K562 (cell line): ENCODE measurements around the gene WT1. TPM values are rescaled to one million over a fixed set of nuclear protein-coding genes. Genes with fewer than 3 reads are reported as not detected.

ENCODE experiments used
- ATAC-seq: fragments of 200-7000 bp; cut with Tn5 transposase; 3 replicates; pipeline ENCODE4 v1.9.1; 2020; ENCODE audit warnings: moderate library complexity
- BruUV-seq: library from RNA; stranded (reverse); fragments of 400-500 nt; replicated peaks from 2 replicates; lab custom pipeline; 2021; lab: Mats Ljungman, UMichigan
- CTCF ChIA-PET: fragments of 300-600 bp; formaldehyde crosslinking; extraction: SDS; loops from one replicate; lab custom pipeline; 2021; ENCODE audit warnings: low intra/inter-chr PET ratio; lab: Yijun Ruan, JAX
- POLR2A ChIA-PET: fragments of 300-600, 350-650 bp; sonication (Branson Sonifier 250); formaldehyde crosslinking; extraction: SDS; loops from one replicate; lab custom pipeline; 2021; ENCODE audit warnings: antibody characterized with exemption, inconsistent platforms; lab: Yijun Ruan, JAX
- DNase-seq, 4 experiments: peaks; one replicate each; pipeline versions ENCODE4 v3.0.0 to v3.0.0-alpha.2; 2011 to 2018; ENCODE audit warnings: low spot score in 3 of 4, mixed read lengths in 3 of 4; ENCODE audit errors: extremely low read depth in 1 of 4
- FAIRE-seq: peaks from 2 replicates; lab custom pipeline; 2011; peaks lifted over from hg19 to GRCh38; lab: Jason Lieb, UNC
- H2AFZ ChIP-seq: 2 replicates; pipeline ENCODE4 v1.6.0; 2011; ENCODE audit warnings: low read depth, low read length, control low read depth, inconsistent platforms
- H3K27ac ChIP-seq: fragments of 200-600 bp; 3 replicates; pipeline ENCODE4 v1.8.0; 2011; ENCODE audit warnings: low read depth, mild to moderate bottlenecking, control low read depth, inconsistent platforms, low read length, moderate library complexity, mixed read lengths; ENCODE audit errors: extremely low read depth
- H3K27me3 ChIP-seq, 2 experiments: fragments of 300-600 bp in 1 of 2; 2 replicates in 1 of 2; 3 replicates in 1 of 2; pipeline versions ENCODE4 v1.6.0 to v1.8.0; 2011; ENCODE audit warnings: inconsistent platforms in 2 of 2, low read length in 2 of 2, mild to moderate bottlenecking in 1 of 2, mixed read lengths in 1 of 2, moderate library complexity in 1 of 2; ENCODE audit not compliant: control insufficient read depth in 2 of 2, insufficient read depth in 2 of 2
- H3K36me3 ChIP-seq: fragments of 300-600 bp; 3 replicates; pipeline ENCODE4 v1.8.0; 2011; ENCODE audit warnings: mild to moderate bottlenecking, low read length, inconsistent platforms; ENCODE audit not compliant: control insufficient read depth, insufficient read depth
- H3K4me1 ChIP-seq, 2 experiments: fragments of 200-600 bp in 1 of 2; replicated peaks in 1 of 2; 2 replicates in 1 of 2; 3 replicates in 1 of 2; pipeline versions ENCODE4 v1.5.1 to v1.8.0; 2011; ENCODE audit warnings: inconsistent platforms in 2 of 2, low read length in 2 of 2, mild to moderate bottlenecking in 1 of 2, mixed read lengths in 1 of 2, moderate library complexity in 1 of 2; ENCODE audit not compliant: control insufficient read depth in 2 of 2, insufficient read depth in 2 of 2
- H3K4me2 ChIP-seq: 2 replicates; pipeline ENCODE4 v1.6.1; 2011; ENCODE audit warnings: low read length, control low read depth, inconsistent platforms, mixed read lengths; ENCODE audit not compliant: insufficient read depth
- H3K4me3 ChIP-seq: fragments of 200-600 bp; sonication (generic), shearing (Covaris generic); 2 replicates; pipeline ENCODE4 v1.5.1; 2016; ENCODE audit warnings: control low read depth, inconsistent platforms
- H3K79me2 ChIP-seq: fragments of 200-600 bp; 3 replicates; pipeline ENCODE4 v1.8.0; 2011; ENCODE audit warnings: low read length, inconsistent platforms; ENCODE audit not compliant: control insufficient read depth, insufficient read depth
- H3K9ac ChIP-seq, 2 experiments: 2 replicates each; pipeline versions ENCODE4 v1.6.0 to v1.6.1; 2011; ENCODE audit warnings: low read depth in 2 of 2, low read length in 2 of 2, control low read depth in 1 of 2, inconsistent platforms in 1 of 2, mild to moderate bottlenecking in 1 of 2, mixed read lengths in 1 of 2; ENCODE audit not compliant: insufficient read depth in 1 of 2
- H3K9me1 ChIP-seq: one replicate; pipeline ENCODE4 v1.6.0; 2011; ENCODE audit warnings: inconsistent platforms, mild to moderate bottlenecking, low read length, moderate library complexity; ENCODE audit not compliant: control insufficient read depth, insufficient read depth
- H3K9me3 ChIP-seq: replicated peaks from 2 replicates; pipeline ENCODE4 v1.5.1; 2011; ENCODE audit warnings: low read depth, low read length, inconsistent platforms; ENCODE audit not compliant: control insufficient read depth, insufficient read depth
- H4K20me1 ChIP-seq: replicated peaks from 2 replicates; pipeline ENCODE4 v1.6.1; 2011; ENCODE audit warnings: low read length, inconsistent platforms, mixed read lengths; ENCODE audit not compliant: control insufficient read depth, insufficient read depth
- ARHGAP35 ChIP-seq: fragments of 450-650 bp; IDR thresholded peaks from 2 replicates; pipeline ENCODE4 v1.6.1; 2018; ENCODE audit not compliant: partially characterized antibody
- CBFA2T3 ChIP-seq: fragments of 450-650 bp; IDR thresholded peaks from 2 replicates; pipeline ENCODE4 v1.6.1; 2017
- CBX1 ChIP-seq: sonication (generic); IDR thresholded peaks from 2 replicates; pipeline ENCODE4 v1.6.1; 2016; ENCODE audit warnings: antibody characterized with exemption, low read depth, mild to moderate bottlenecking
- CHD1 ChIP-seq: fragments of 200-600 bp; sonication (generic); IDR thresholded peaks from one replicate; pipeline ENCODE4 v1.6.1; 2012; ENCODE audit warnings: mild to moderate bottlenecking, moderate library complexity, low read length, inconsistent platforms
- HMGN3 ChIP-seq: IDR thresholded peaks from 2 replicates; pipeline ENCODE4 v1.6.1; 2011; ENCODE audit warnings: borderline replicate concordance, low read depth, mild to moderate bottlenecking, mixed read lengths, low read length; ENCODE audit not compliant: insufficient read length; ENCODE audit errors: extremely low read depth
- HNRNPLL ChIP-seq: fragments of 200-400 bp; formaldehyde crosslinking; IDR thresholded peaks from 2 replicates; pipeline ENCODE4 v1.6.1; 2017; ENCODE audit warnings: low read length, low read depth, mild to moderate bottlenecking; ENCODE audit not compliant: poor library complexity, severe bottlenecking
- RHOXF2B ChIP-seq: fragments of 250-450 bp; sonication (Bioruptor Pico); conservative IDR thresholded peaks from 2 replicates; pipeline ENCODE4 v1.5.1; 2021
- SMAD1 ChIP-seq: fragments of 150-350 bp; IDR thresholded peaks from 2 replicates; pipeline ENCODE4 v1.6.1; 2014; ENCODE audit warnings: low read length, low read depth; ENCODE audit not compliant: partially characterized antibody
- SNIP1 ChIP-seq: fragments of 450-650 bp; IDR thresholded peaks from 2 replicates; pipeline ENCODE4 v1.7.1; 2017; ENCODE audit warnings: low read depth, mild to moderate bottlenecking
- TCF7 ChIP-seq: sonication (generic); IDR thresholded peaks from 2 replicates; pipeline ENCODE4 v1.6.1; 2016; ENCODE audit warnings: antibody characterized with exemption, borderline replicate concordance
- ZNF586 ChIP-seq: fragments of 450-650 bp; formaldehyde crosslinking; conservative IDR thresholded peaks from 2 replicates; pipeline ENCODE4 v1.4.0; 2020; ENCODE audit warnings: mild to moderate bottlenecking, moderate library complexity
- WGBS: fragments of 100-300 bp; shearing (Covaris generic); methylation state at CpG from one replicate; pipeline ENCODE4 v1.1.6; 2016; ENCODE audit warnings: low coverage, mixed read lengths; ENCODE audit not compliant: insufficient coverage; ENCODE audit errors: missing lambda C conversion rate; 5-methylcytosine and 5-hydroxymethylcytosine counted together
- in situ Hi-C: fragments of 300-500 bp; cut with MboI; formaldehyde crosslinking; loops from 4 replicates; pipeline ENCODE4 v1.15.0; 2018; ENCODE audit warnings: inconsistent platforms, mixed read lengths
- intact Hi-C: fragments of 100-400 bp; cut with micrococcal nuclease; formaldehyde crosslinking; loops from 2 replicates; pipeline ENCODE4 v1.14.2; 2022
- polyA plus RNA-seq, 8 experiments: library from polyadenylated mRNA; depleted of rRNA in 4 of 8; stranded (reverse) in 5 of 8; unstranded in 3 of 8; fragments of >200 nt; fragmentation: Nextera tagmentation in 2 of 8; fragmentation: Illumina TruSeq in 1 of 8; extraction: Ambion mirVana in 2 of 8; extraction: Trizol in 1 of 8; gene quantifications; 2 replicates each; pipeline versions ENCODE4 v1.2.1 to v1.2.3, GENCODE V29; 2011 to 2014; ENCODE audit warnings: inconsistent platforms in 1 of 8, missing spikeins in 1 of 8
- total RNA-seq, 7 experiments: library from RNA; depleted of rRNA in 6 of 7; stranded (reverse); fragments of >200 nt in 6 of 7; fragmentation: Illumina TruSeq in 2 of 7; extraction: Trizol in 2 of 7; gene quantifications; 2 replicates each; pipeline versions ENCODE4 v1.2.1 to v1.2.3, GENCODE V29; 2011 to 2021; ENCODE audit warnings: low replicate concordance in 1 of 7
- TF ChIP-seq, protein P1 (sequence below): fragments of 250-450 bp; sonication (Bioruptor Pico); IDR thresholded peaks from 2 replicates; pipeline ENCODE4 v1.9.0; 2021; ENCODE audit warnings: mild to moderate bottlenecking, inconsistent platforms
- TF ChIP-seq, protein P2 (sequence below): fragments of 250-450 bp; sonication (Bioruptor Pico); IDR thresholded peaks from 2 replicates; pipeline ENCODE4 v1.5.1; 2021; ENCODE audit warnings: mild to moderate bottlenecking
- TF ChIP-seq, protein P3 (sequence below): fragments of 250-450 bp; sonication (Bioruptor Pico); IDR thresholded peaks from 2 replicates; pipeline ENCODE4 v1.5.0; 2021
- TF ChIP-seq, protein P4 (sequence below): fragments of 450-650 bp; conservative IDR thresholded peaks from 2 replicates; pipeline ENCODE4 v1.6.1; 2016; ENCODE audit warnings: missing genetic modification characterization, low read depth, mild to moderate bottlenecking, missing compliant biosample characterization, moderate library complexity

WT1 gene
- total and polyA plus RNA-seq, 9 of the 15 experiments (the other 6 are each of a cell fraction or from before 2014, with no cell fraction given) = 7.1 to 33.8 (median 19.4) TPM

DNA sequence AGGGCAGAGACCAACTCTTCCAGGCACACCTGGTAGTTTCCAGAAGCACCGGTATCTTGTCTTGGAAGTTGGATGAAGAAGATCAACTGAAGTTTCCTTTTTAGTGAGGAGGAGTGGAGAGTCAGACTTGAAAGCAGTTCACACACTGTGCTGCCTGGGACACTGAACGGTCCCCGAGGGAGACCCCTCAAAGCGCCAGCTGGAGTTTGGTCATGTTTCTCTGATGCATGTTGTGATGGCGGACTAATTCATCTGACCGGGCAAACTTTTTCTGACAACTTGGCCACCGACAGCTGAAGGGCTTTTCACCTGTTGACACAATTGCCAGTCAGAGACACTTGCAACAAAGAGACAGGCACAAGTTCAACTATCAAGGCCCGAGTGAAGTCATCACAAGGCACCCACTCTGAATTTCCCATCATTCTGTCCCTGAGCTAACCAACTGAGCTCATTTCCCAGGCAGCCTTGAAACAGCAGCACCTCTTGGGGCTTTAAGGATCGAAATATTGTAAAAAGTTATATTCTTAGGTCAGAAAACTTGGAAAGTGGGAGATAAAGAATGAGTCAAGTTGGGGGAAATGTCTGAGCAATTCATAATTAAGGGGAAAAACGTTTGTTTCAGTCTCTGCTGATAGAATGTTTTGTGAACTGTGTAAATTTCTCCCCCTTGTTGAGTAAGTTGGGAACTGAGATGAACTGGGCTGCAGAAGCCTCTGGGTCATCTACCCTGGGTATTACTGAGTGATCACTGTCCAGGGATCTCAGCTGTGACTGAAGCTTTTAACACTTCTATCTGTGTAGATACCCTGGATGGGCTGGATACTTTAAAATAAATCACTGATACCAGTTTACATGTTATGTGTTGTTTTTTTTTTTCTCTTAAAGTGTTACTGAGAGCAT, 46.2 kb downstream of the WT1 start:
- Histone ChIP-seq H3K9ac (no peak overlapping the region), H3K36me3 (peaks cover 87% of the 10 kb centered on the region), H3K27me3 (no peaks in the 10 kb centered on the region), H3K79me2 (no peaks in the 10 kb centered on the region), H3K27ac (no peak overlapping the region), H2AFZ (no peak overlapping the region), H3K4me3 (no peak overlapping the region), H3K9me3 (no peaks in the 10 kb centered on the region), H4K20me1 (no peaks in the 10 kb centered on the region), H3K9me1 (no peaks in the 10 kb centered on the region), H3K4me2 (no peak overlapping the region), H3K4me1 (peaks cover 0 to 24% of the 10 kb centered on the region in 2 experiments; a peak in 3 of 5 replicates)
- ChIA-PET CTCF (no interaction called here), POLR2A (interaction anchor here (0.6 to 1.4 kb wide), 3 partner anchors 13 to 17 kb away, joined by 3 read pairs; no protein-coding TSS in a partner anchor)
- no peak for FAIRE-seq
- intact Hi-C loops (no loop called here), in situ Hi-C loops (loop anchor here (10.0 kb wide), 1 partner anchor 196 kb away; the partner anchor contains the start of gene EIF3M)
- no TSS peak for BruUV-seq
- no peak for DNase-seq
- no peak for ATAC-seq
- 81% methylated on average over 10 of the region's 10 CpGs for WGBS
- TF ChIP-seq, protein P1, sequence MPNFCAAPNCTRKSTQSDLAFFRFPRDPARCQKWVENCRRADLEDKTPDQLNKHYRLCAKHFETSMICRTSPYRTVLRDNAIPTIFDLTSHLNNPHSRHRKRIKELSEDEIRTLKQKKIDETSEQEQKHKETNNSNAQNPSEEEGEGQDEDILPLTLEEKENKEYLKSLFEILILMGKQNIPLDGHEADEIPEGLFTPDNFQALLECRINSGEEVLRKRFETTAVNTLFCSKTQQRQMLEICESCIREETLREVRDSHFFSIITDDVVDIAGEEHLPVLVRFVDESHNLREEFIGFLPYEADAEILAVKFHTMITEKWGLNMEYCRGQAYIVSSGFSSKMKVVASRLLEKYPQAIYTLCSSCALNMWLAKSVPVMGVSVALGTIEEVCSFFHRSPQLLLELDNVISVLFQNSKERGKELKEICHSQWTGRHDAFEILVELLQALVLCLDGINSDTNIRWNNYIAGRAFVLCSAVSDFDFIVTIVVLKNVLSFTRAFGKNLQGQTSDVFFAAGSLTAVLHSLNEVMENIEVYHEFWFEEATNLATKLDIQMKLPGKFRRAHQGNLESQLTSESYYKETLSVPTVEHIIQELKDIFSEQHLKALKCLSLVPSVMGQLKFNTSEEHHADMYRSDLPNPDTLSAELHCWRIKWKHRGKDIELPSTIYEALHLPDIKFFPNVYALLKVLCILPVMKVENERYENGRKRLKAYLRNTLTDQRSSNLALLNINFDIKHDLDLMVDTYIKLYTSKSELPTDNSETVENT = no peak
- TF ChIP-seq HNRNPLL = no peak
- TF ChIP-seq, protein P2, sequence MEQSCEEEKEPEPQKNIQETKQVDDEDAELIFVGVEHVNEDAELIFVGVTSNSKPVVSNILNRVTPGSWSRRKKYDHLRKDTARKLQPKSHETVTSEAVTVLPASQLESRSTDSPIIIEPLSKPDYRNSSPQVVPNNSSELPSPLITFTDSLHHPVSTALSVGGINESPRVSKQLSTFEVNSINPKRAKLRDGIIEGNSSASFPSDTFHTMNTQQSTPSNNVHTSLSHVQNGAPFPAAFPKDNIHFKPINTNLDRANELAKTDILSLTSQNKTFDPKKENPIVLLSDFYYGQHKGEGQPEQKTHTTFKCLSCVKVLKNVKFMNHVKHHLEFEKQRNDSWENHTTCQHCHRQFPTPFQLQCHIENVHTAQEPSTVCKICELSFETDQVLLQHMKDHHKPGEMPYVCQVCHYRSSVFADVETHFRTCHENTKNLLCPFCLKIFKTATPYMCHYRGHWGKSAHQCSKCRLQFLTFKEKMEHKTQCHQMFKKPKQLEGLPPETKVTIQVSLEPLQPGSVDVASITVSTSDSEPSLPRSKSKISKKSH = no peak
- TF ChIP-seq ZNF586 (CRISPR knock-in tag) = no peak
- TF ChIP-seq, protein P3, sequence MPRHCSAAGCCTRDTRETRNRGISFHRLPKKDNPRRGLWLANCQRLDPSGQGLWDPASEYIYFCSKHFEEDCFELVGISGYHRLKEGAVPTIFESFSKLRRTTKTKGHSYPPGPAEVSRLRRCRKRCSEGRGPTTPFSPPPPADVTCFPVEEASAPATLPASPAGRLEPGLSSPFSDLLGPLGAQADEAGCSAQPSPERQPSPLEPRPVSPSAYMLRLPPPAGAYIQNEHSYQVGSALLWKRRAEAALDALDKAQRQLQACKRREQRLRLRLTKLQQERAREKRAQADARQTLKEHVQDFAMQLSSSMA = no peak
- TF ChIP-seq SNIP1 = no peak
- no peak for TF ChIP-seq TCF7
- no peak for TF ChIP-seq CBFA2T3
- TF ChIP-seq CHD1 = no peak
- TF ChIP-seq ARHGAP35 = no peak
- TF ChIP-seq, protein P4, sequence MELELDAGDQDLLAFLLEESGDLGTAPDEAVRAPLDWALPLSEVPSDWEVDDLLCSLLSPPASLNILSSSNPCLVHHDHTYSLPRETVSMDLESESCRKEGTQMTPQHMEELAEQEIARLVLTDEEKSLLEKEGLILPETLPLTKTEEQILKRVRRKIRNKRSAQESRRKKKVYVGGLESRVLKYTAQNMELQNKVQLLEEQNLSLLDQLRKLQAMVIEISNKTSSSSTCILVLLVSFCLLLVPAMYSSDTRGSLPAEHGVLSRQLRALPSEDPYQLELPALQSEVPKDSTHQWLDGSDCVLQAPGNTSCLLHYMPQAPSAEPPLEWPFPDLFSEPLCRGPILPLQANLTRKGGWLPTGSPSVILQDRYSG (tag) = no peak
- no peak for TF ChIP-seq CBX1
- TF ChIP-seq HMGN3 = no peak
- no peak for TF ChIP-seq RHOXF2B
- TF ChIP-seq SMAD1 = no peak
